Measurements from ENCODE around the gene RFLNA.

GRCh38 chr12:124338876-124339603 lies 44.1 kb downstream of the RFLNA start:
- TF ChIP-seq EZH2phosphoT487 (IDR thresholded peaks at IDR 0.05; ENCODE audit: unreplicated experiment) (no peak), CTCF (conservative IDR thresholded peaks at IDR 0.05; ENCODE audit: low read depth in 2 of 2) (no peak), EZH2 (IDR thresholded peaks at IDR 0.05; ENCODE audit: low read depth, unreplicated experiment) (no peak)

Data from GM23338 (cell line).